CD4-positive, alpha-beta T cell treated with Interleukin-15 for 1 hour (primary cell): Measurements from ENCODE around the gene MIDN.

Experiments
- DNase-seq: peaks from one replicate; pipeline ENCODE4 v3.0.0-alpha.2; 2020

The MIDN gene

GRCh38 chr19:1233115-1233667 lies 15.2 kb upstream of the MIDN start:
- no peak for DNase-seq

GRCh38 chr19:1234051-1234954 lies 14.1 kb upstream of the MIDN start:
- DNase-seq = no peak

GRCh38 chr19:1234955-1235380 lies 13.4 kb upstream of the MIDN start:
- DNase-seq = no peak

- DNase-seq = no peak
Measured at GRCh38 chr19:1235625-1236538, 12.5 kb upstream of the MIDN start.

GRCh38 chr19:1236576-1236975 lies 11.8 kb upstream of the MIDN start:
- no peak for DNase-seq

- DNase-seq = no peak
Measured at GRCh38 chr19:1237027-1237659, 11.2 kb upstream of the MIDN start.

- DNase-seq = no peak
Measured at GRCh38 chr19:1237754-1238368, 10.5 kb upstream of the MIDN start, which contains the start of gene CBARP. Gene CBARP, minus strand, starts transcription at chr19:1238005. Its CDS starts 1,905 bp downstream, at chr19:1236100.

GRCh38 chr19:1238369-1239303 lies 9.7 kb upstream of the MIDN start:
- DNase-seq = no peak

- DNase-seq = no peak
Measured at GRCh38 chr19:1239420-1239795, 9.0 kb upstream of the MIDN start.

- DNase-seq = peak; percentile 94
Measured at GRCh38 chr19:1239796-1240737, 8.3 kb upstream of the MIDN start.

- DNase-seq = no peak
Measured at GRCh38 chr19:1240925-1241324, 7.5 kb upstream of the MIDN start.

GRCh38 chr19:1241417-1242095 lies 6.8 kb upstream of the MIDN start, which contains the start of gene ATP5F1D:
Gene ATP5F1D, plus strand, starts transcription at chr19:1241751. Its CDS starts 100 bp downstream, at chr19:1241851.
- DNase-seq = peak; percentile 93

GRCh38 chr19:1243768-1244692 lies 4.4 kb upstream of the MIDN start:
- peak; percentile 88 for DNase-seq

- peak; percentile 41 for DNase-seq
Measured at GRCh38 chr19:1244693-1245451, 3.5 kb upstream of the MIDN start.

- no peak for DNase-seq
Measured at GRCh38 chr19:1245494-1246264, 2.7 kb upstream of the MIDN start.
